HepG2 (cell line): ENCODE measurements around the gene CDRT15L2. TPM values are rescaled to one million over a fixed set of nuclear protein-coding genes. Genes with fewer than 3 reads are reported as not detected.

Experiments used
- ATAC-seq: fragments of 200-7000 bp; cut with Tn5 transposase; 3 replicates; pipeline ENCODE4 v1.9.1; 2020; ENCODE audit warnings: mild to moderate bottlenecking, moderate library complexity
- BruUV-seq: library from RNA; stranded (reverse); fragments of 400-500 nt; replicated peaks from 2 replicates; lab custom pipeline; 2021; lab: Mats Ljungman, UMichigan
- CTCF ChIA-PET: fragments of 300-600 bp; formaldehyde crosslinking; extraction: SDS; loops from one replicate; lab custom pipeline; 2021; ENCODE audit warnings: low total read pairs, inconsistent platforms, low intra/inter-chr PET ratio; lab: Yijun Ruan, JAX
- POLR2A ChIA-PET: fragments of 350-600 bp; sonication (Branson Sonifier 250); formaldehyde crosslinking; loops from one replicate; lab custom pipeline; 2020; ENCODE audit warnings: antibody characterized with exemption, inconsistent platforms; lab: Yijun Ruan, JAX
- DNase-seq: peaks from one replicate; pipeline ENCODE4 v3.0.0-alpha.2; 2015; ENCODE audit warnings: low spot score
- FAIRE-seq: peaks from 3 replicates; lab custom pipeline; 2011; peaks lifted over from hg19 to GRCh38; lab: Jason Lieb, UNC
- H2AFZ ChIP-seq: one replicate; pipeline ENCODE4 v1.6.1; 2011; ENCODE audit warnings: low read length, inconsistent platforms
- H3K27ac ChIP-seq: fragments of 300-600 bp; 3 replicates; pipeline ENCODE4 v1.8.0; 2011; ENCODE audit warnings: mixed run types, mild to moderate bottlenecking, mixed read lengths, low read length, inconsistent platforms; ENCODE audit not compliant: insufficient read depth; ENCODE audit errors: extremely low read length
- H3K27me3 ChIP-seq, 2 experiments: fragments of 200-600 bp in 1 of 2; 2 replicates in 1 of 2; 3 replicates in 1 of 2; pipeline versions ENCODE4 v1.6.0 to v1.8.0; 2011; ENCODE audit warnings: low read length in 2 of 2, mild to moderate bottlenecking in 2 of 2, moderate library complexity in 2 of 2, inconsistent platforms in 1 of 2; ENCODE audit not compliant: insufficient read depth in 2 of 2, control insufficient read depth in 1 of 2
- H3K36me3 ChIP-seq, 2 experiments: fragments of 200-600 bp in 1 of 2; replicated peaks in 1 of 2; 2 replicates in 1 of 2; 3 replicates in 1 of 2; pipeline versions ENCODE4 v1.5.1 to v1.8.0; 2011; ENCODE audit warnings: low read length in 2 of 2, inconsistent platforms in 1 of 2; ENCODE audit not compliant: insufficient read depth in 2 of 2, control insufficient read depth in 1 of 2
- H3K4me1 ChIP-seq: 2 replicates; pipeline ENCODE4 v1.5.1; 2012; ENCODE audit warnings: low read length, inconsistent platforms; ENCODE audit not compliant: insufficient read depth
- H3K4me2 ChIP-seq: 2 replicates; pipeline ENCODE4 v1.6.0; 2011; ENCODE audit warnings: low read depth, low read length, inconsistent platforms
- H3K4me3 ChIP-seq, 3 experiments: fragments of 200-600 bp in 1 of 3; sonication (generic), shearing (Covaris generic) in 1 of 3; replicated peaks in 1 of 3; 2 replicates each; pipeline ENCODE4 v1.5.1; 2011 to 2016; ENCODE audit warnings: low read length in 3 of 3, inconsistent platforms in 2 of 3, low read depth in 2 of 3, mild to moderate bottlenecking in 2 of 3, control low read depth in 1 of 3, mixed read lengths in 1 of 3; ENCODE audit not compliant: insufficient read depth in 1 of 3
- H3K79me2 ChIP-seq: one replicate; pipeline ENCODE4 v1.6.1; 2011; ENCODE audit warnings: low read length, inconsistent platforms; ENCODE audit not compliant: insufficient read depth
- H3K9ac ChIP-seq: 2 replicates; pipeline ENCODE4 v1.6.0; 2011; ENCODE audit warnings: mild to moderate bottlenecking, low read depth, low read length, inconsistent platforms; ENCODE audit not compliant: insufficient read depth
- H3K9me3 ChIP-seq: 2 replicates; pipeline ENCODE4 v1.5.1; 2012; ENCODE audit warnings: mild to moderate bottlenecking, low read length
- H4K20me1 ChIP-seq: 2 replicates; pipeline ENCODE4 v1.6.0; 2011; ENCODE audit warnings: inconsistent platforms, mild to moderate bottlenecking, low read length, moderate library complexity; ENCODE audit not compliant: insufficient read depth
- ATF6 ChIP-seq: sonication (generic); formaldehyde crosslinking; conservative IDR thresholded peaks from 2 replicates; pipeline ENCODE4 v1.4.0; 2020; ENCODE audit warnings: missing genetic modification reagents
- CC2D1A ChIP-seq: sonication (generic); formaldehyde crosslinking; IDR thresholded peaks from 2 replicates; pipeline ENCODE4 v1.8.1; 2023; ENCODE audit warnings: mild to moderate bottlenecking, missing genetic modification reagents
- FLYWCH1 ChIP-seq: sonication (generic); formaldehyde crosslinking; IDR thresholded peaks from 2 replicates; pipeline ENCODE4 v1.8.1; 2023; ENCODE audit warnings: mild to moderate bottlenecking, missing genetic modification reagents
- FOSL2 ChIP-seq: sonication (generic); formaldehyde crosslinking; IDR thresholded peaks from 2 replicates; pipeline ENCODE4 v1.4.0; 2020; ENCODE audit warnings: missing genetic modification reagents
- KMT2A ChIP-seq: sonication (generic); formaldehyde crosslinking; IDR thresholded peaks from 2 replicates; pipeline ENCODE4 v1.4.0; 2020; ENCODE audit warnings: missing genetic modification reagents
- PHB2 ChIP-seq: fragments of 450-650 bp; IDR thresholded peaks from 2 replicates; pipeline ENCODE4 v1.6.1; 2018; ENCODE audit not compliant: partially characterized antibody
- RAD21 ChIP-seq: fragments of 450-650 bp; formaldehyde crosslinking; IDR thresholded peaks from 2 replicates; pipeline ENCODE4 v1.5.0; 2020; ENCODE audit warnings: mild to moderate bottlenecking
- SIX1 ChIP-seq: sonication (generic); formaldehyde crosslinking; IDR thresholded peaks from 2 replicates; pipeline ENCODE4 v1.4.0; 2020; ENCODE audit warnings: missing genetic modification reagents, borderline replicate concordance
- SOX5 ChIP-seq: IDR thresholded peaks from 2 replicates; pipeline ENCODE4 v1.6.1; 2016; ENCODE audit warnings: borderline replicate concordance
- U2AF1 ChIP-seq: fragments of 200-400 bp; formaldehyde crosslinking; optimal IDR thresholded peaks from 2 replicates; pipeline ENCODE3; 2017; ENCODE audit warnings: mild to moderate bottlenecking, low read depth, low read length
- ZNF605 ChIP-seq: sonication (generic); formaldehyde crosslinking; IDR thresholded peaks from 2 replicates; pipeline ENCODE4 v1.8.0; 2022; ENCODE audit warnings: mild to moderate bottlenecking, missing genetic modification reagents
- ZNF609 ChIP-seq: sonication (generic); formaldehyde crosslinking; IDR thresholded peaks from 2 replicates; pipeline ENCODE4 v1.4.0; 2020; ENCODE audit warnings: mild to moderate bottlenecking, missing genetic modification reagents, borderline replicate concordance
- ZSCAN31 ChIP-seq: sonication (generic); formaldehyde crosslinking; IDR thresholded peaks from 2 replicates; pipeline ENCODE4 v1.5.0; 2020; ENCODE audit warnings: low read depth, mild to moderate bottlenecking, missing genetic modification reagents
- WGBS: methylation state at CpG from one replicate; pipeline ENCODE4 v1.1.6; 2017; ENCODE audit warnings: low lambda C conversion rate; 5-methylcytosine and 5-hydroxymethylcytosine counted together
- in situ Hi-C: cut with HindIII; loops from 2 replicates; pipeline ENCODE4 v1.10.0; 2017; ENCODE audit warnings: low pct_unique_long_range_greater_than_20kb; ENCODE audit not compliant: extremely low pct_ligation_motif_present
- intact Hi-C: fragments of 100-400 bp; cut with micrococcal nuclease; formaldehyde crosslinking; loops from one replicate; pipeline ENCODE4 v1.10.0; 2022; ENCODE audit not compliant: unreplicated experiment
- polyA plus RNA-seq, 8 experiments: library from polyadenylated mRNA; depleted of rRNA in 3 of 8; stranded (reverse) in 7 of 8; unstranded in 1 of 8; fragments of >200 nt; fragmentation: Illumina TruSeq in 4 of 8; extraction: Trizol in 4 of 8; gene quantifications; 2 replicates each; pipeline versions ENCODE4 v1.2.1 to v1.2.3, GENCODE V29; 2011 to 2016; ENCODE audit warnings: low read depth in 4 of 8, missing spikeins in 1 of 8, mixed read lengths in 1 of 8; ENCODE audit not compliant: insufficient read depth in 1 of 8
- total RNA-seq, 5 experiments: library from RNA; depleted of rRNA; stranded (reverse); fragments of >200 nt; fragmentation: Illumina TruSeq; extraction: Trizol; gene quantifications; 2 replicates each; pipeline ENCODE4 v1.2.3, GENCODE V29; 2016; ENCODE audit warnings: low read depth in 1 of 5
- TF ChIP-seq, protein P1 (sequence below): sonication (generic); formaldehyde crosslinking; IDR thresholded peaks from 2 replicates; pipeline ENCODE4 v1.5.0; 2020; ENCODE audit warnings: missing genetic modification reagents
- TF ChIP-seq, protein P2 (sequence below): fragments of 450-650 bp; IDR thresholded peaks from 2 replicates; pipeline ENCODE4 v1.6.1; 2017; ENCODE audit warnings: mild to moderate bottlenecking

CDRT15L2 gene
- total and polyA plus RNA-seq, 2 of the 13 experiments (the other 11 are each of a cell fraction or from before 2014, with no cell fraction given): not detected

- WGBS: 15% methylated on average over 5 of the region's 5 CpGs
- Histone ChIP-seq H3K4me1 (no peaks in the 10 kb centered on the region), H2AFZ (no peak overlapping the region), H3K9ac (no peak overlapping the region), H3K27ac (no peak overlapping the region), H3K9me3 (no peaks in the 10 kb centered on the region), H3K4me2 (no peak overlapping the region), H3K27me3 (peaks cover 0 to 2% of the 10 kb centered on the region in 2 experiments; a peak in 1 of 5 replicates), H3K79me2 (no peaks in the 10 kb centered on the region), H3K36me3 (no peaks in the 10 kb centered on the region), H4K20me1 (no peaks in the 10 kb centered on the region), H3K4me3 (no peak overlapping the region)
- DNase-seq: no peak
- no peak for ATAC-seq
- intact Hi-C loops (no loop called here), in situ Hi-C loops (no loop called here)
- BruUV-seq: no TSS peak
- ChIA-PET CTCF (no interaction called here), POLR2A (no interaction called here)
- no peak for FAIRE-seq
- TF ChIP-seq RAD21 (CRISPR knock-in tag): no peak
- TF ChIP-seq CC2D1A: no peak
- TF ChIP-seq SIX1: no peak
- TF ChIP-seq SOX5 (CRISPR knock-in tag): no peak
- TF ChIP-seq ATF6 (CRISPR knock-in tag): no peak
- TF ChIP-seq U2AF1: no peak
- no peak for TF ChIP-seq ZSCAN31 (CRISPR knock-in tag)
- no peak for TF ChIP-seq ZNF605 (CRISPR knock-in tag)
- no peak for TF ChIP-seq FLYWCH1 (CRISPR knock-in tag)
- TF ChIP-seq, protein P1, sequence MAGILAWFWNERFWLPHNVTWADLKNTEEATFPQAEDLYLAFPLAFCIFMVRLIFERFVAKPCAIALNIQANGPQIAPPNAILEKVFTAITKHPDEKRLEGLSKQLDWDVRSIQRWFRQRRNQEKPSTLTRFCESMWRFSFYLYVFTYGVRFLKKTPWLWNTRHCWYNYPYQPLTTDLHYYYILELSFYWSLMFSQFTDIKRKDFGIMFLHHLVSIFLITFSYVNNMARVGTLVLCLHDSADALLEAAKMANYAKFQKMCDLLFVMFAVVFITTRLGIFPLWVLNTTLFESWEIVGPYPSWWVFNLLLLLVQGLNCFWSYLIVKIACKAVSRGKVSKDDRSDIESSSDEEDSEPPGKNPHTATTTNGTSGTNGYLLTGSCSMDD: no peak
- TF ChIP-seq FOSL2 (CRISPR knock-in tag): no peak
- TF ChIP-seq, protein P2, sequence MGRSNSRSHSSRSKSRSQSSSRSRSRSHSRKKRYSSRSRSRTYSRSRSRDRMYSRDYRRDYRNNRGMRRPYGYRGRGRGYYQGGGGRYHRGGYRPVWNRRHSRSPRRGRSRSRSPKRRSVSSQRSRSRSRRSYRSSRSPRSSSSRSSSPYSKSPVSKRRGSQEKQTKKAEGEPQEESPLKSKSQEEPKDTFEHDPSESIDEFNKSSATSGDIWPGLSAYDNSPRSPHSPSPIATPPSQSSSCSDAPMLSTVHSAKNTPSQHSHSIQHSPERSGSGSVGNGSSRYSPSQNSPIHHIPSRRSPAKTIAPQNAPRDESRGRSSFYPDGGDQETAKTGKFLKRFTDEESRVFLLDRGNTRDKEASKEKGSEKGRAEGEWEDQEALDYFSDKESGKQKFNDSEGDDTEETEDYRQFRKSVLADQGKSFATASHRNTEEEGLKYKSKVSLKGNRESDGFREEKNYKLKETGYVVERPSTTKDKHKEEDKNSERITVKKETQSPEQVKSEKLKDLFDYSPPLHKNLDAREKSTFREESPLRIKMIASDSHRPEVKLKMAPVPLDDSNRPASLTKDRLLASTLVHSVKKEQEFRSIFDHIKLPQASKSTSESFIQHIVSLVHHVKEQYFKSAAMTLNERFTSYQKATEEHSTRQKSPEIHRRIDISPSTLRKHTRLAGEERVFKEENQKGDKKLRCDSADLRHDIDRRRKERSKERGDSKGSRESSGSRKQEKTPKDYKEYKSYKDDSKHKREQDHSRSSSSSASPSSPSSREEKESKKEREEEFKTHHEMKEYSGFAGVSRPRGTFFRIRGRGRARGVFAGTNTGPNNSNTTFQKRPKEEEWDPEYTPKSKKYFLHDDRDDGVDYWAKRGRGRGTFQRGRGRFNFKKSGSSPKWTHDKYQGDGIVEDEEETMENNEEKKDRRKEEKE: no peak
- no peak for TF ChIP-seq PHB2
- TF ChIP-seq ZNF609 (CRISPR knock-in tag): no peak
- TF ChIP-seq KMT2A (CRISPR knock-in tag): no peak
Observed at GRCh38 chr17:20565711-20566110, 13.8 kb upstream of the CDRT15L2 start.
